HL-60 (cell line): ENCODE data around the gene PRR7.
A peak's percentile ranks its signal among the peaks of the same experiment; 100 is the strongest.

Source experiments
- DNase-seq, 2 experiments: peaks; one replicate each; pipeline ENCODE4 v3.0.0-alpha.2; 2010 to 2020; ENCODE audit warnings: low read depth in 1 of 2, low spot score in 1 of 2
- H3K27ac ChIP-seq: fragments of 250-450 bp; sonication (Bioruptor Pico); replicated peaks from 2 replicates; pipeline ENCODE4 v1.5.1; 2020; ENCODE audit warnings: mild to moderate bottlenecking, moderate library complexity
- H3K27me3 ChIP-seq: fragments of 250-450 bp; sonication (Bioruptor Pico); 2 replicates; pipeline ENCODE4 v1.5.1; 2021; ENCODE audit warnings: mild to moderate bottlenecking, moderate library complexity; ENCODE audit not compliant: insufficient read depth, poor library complexity, severe bottlenecking
- H3K4me3 ChIP-seq: replicated peaks from 2 replicates; pipeline ENCODE4 v1.5.1; 2011; ENCODE audit warnings: mild to moderate bottlenecking, control low read depth, low read length; ENCODE audit not compliant: insufficient read depth
- GABPA ChIP-seq: IDR thresholded peaks from 2 replicates; pipeline ENCODE4 v1.6.1; 2012; ENCODE audit warnings: low read depth
- POLR2AphosphoS5 ChIP-seq: IDR thresholded peaks from 2 replicates; pipeline ENCODE4 v1.6.1; 2012; ENCODE audit warnings: low read depth
- SPI1 ChIP-seq: IDR thresholded peaks from 2 replicates; pipeline ENCODE4 v1.6.1; 2012; ENCODE audit warnings: low read depth, mild to moderate bottlenecking, borderline replicate concordance
- TF ChIP-seq, protein P1 (sequence below): IDR thresholded peaks from one replicate; pipeline ENCODE4 v1.5.1; 2011; ENCODE audit warnings: low read length, control low read depth, inconsistent platforms; ENCODE audit not compliant: insufficient read depth
- TF ChIP-seq, protein P2 (sequence below): IDR thresholded peaks from 2 replicates; pipeline ENCODE4 v1.6.1; 2012; ENCODE audit warnings: low read depth; ENCODE audit not compliant: insufficient replicate concordance

Gene PRR7

DNA sequence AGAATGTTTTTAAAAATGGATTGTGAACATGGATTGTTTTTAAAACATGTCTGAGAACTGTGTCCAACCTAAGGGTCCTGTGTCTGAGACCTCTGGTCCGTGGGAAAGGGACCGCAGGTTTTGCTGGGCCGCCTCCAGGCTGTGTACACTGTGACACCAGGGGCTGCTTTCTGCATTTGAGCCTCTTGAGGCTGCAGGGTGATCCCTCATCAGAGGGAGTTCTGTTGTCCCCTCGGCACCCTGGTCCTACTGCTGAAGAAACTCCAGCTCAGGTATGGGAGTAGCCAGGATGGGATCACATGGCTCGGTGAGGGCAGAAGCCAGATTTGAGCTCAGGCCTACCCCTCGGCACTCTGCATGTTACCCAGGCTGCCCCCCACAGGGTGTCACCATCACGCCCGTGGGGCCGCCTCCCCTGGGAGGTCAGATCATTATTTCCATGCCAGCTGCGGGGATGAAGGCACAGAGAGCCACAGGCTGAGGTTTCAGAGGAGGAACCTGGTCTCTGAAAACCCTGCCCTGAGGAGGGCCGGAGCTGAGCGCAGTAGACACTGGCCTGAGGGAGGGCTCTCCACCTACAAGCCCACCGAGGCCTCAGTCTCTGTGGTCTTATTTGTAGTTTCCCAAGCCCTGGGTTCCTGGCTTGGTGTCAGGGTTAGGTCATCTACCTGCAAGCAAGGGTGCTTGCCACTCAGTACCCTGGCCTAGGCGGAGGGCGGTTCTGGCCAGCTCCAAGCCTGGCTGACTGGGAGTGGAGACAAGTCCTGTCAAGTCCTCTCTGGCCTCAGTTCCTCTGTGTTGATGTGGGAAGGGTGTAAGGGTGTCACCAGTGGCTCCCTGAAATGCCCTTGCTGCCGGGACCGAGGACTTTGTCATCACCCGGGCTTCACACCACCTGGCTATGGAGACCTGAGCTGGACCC, 2.8 kb downstream of the PRR7 start:
- Histone ChIP-seq H3K27me3 (no peaks in the 10 kb centered on the region), H3K27ac (no peak overlapping the region), H3K4me3 (no peak overlapping the region)
- TF ChIP-seq, protein P1, sequence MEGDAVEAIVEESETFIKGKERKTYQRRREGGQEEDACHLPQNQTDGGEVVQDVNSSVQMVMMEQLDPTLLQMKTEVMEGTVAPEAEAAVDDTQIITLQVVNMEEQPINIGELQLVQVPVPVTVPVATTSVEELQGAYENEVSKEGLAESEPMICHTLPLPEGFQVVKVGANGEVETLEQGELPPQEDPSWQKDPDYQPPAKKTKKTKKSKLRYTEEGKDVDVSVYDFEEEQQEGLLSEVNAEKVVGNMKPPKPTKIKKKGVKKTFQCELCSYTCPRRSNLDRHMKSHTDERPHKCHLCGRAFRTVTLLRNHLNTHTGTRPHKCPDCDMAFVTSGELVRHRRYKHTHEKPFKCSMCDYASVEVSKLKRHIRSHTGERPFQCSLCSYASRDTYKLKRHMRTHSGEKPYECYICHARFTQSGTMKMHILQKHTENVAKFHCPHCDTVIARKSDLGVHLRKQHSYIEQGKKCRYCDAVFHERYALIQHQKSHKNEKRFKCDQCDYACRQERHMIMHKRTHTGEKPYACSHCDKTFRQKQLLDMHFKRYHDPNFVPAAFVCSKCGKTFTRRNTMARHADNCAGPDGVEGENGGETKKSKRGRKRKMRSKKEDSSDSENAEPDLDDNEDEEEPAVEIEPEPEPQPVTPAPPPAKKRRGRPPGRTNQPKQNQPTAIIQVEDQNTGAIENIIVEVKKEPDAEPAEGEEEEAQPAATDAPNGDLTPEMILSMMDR: no peak
- TF ChIP-seq POLR2AphosphoS5 (no peak; the same call in 1 of the 2 replicates), GABPA (no peak), SPI1 (no peak)
- TF ChIP-seq, protein P2, sequence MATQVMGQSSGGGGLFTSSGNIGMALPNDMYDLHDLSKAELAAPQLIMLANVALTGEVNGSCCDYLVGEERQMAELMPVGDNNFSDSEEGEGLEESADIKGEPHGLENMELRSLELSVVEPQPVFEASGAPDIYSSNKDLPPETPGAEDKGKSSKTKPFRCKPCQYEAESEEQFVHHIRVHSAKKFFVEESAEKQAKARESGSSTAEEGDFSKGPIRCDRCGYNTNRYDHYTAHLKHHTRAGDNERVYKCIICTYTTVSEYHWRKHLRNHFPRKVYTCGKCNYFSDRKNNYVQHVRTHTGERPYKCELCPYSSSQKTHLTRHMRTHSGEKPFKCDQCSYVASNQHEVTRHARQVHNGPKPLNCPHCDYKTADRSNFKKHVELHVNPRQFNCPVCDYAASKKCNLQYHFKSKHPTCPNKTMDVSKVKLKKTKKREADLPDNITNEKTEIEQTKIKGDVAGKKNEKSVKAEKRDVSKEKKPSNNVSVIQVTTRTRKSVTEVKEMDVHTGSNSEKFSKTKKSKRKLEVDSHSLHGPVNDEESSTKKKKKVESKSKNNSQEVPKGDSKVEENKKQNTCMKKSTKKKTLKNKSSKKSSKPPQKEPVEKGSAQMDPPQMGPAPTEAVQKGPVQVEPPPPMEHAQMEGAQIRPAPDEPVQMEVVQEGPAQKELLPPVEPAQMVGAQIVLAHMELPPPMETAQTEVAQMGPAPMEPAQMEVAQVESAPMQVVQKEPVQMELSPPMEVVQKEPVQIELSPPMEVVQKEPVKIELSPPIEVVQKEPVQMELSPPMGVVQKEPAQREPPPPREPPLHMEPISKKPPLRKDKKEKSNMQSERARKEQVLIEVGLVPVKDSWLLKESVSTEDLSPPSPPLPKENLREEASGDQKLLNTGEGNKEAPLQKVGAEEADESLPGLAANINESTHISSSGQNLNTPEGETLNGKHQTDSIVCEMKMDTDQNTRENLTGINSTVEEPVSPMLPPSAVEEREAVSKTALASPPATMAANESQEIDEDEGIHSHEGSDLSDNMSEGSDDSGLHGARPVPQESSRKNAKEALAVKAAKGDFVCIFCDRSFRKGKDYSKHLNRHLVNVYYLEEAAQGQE: no peak
- DNase-seq: no peak

DNA sequence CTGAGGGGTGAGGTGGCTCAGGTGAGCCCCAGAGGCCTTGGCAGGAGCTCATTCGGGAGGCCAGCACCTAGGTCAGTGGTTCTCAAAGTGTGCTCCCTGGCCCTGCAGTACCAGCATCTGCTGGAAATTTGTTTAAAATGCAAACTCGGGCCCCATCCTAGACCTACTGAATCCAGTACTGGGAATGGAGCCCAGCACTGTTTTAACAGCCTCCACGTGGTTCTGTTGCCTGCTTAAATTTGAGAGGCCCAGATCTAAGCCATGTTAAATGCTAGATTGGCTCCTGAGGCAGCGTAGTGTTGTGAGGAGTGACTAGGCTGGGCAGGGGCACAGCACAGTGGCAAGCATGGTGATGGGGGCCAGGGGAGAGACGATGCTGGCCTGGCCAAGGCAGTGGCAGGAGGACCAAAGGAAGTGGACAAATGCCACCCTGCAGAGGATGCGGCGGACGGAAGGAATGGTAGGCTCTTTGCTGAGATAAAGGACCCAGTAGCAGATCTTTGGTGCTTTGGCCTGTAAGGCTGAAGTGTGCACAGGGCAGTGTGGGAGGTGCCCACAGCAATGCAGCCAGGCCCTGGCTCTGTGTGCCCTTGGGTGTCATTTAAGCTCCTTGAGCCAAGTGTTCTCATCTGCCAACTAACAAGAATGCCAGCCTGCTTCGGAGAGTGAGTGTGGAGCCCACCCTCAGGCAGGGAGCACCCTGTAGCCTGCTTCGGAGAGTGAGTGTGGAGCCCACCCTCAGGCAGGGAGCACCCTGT, 4.2 kb downstream of the PRR7 start:
- Histone ChIP-seq H3K27me3 (no peaks in the 10 kb centered on the region), H3K27ac (no peak overlapping the region)
- 0 out of 2 replicates have a peak, but pooled peaks have one; percentile 2 for TF ChIP-seq POLR2AphosphoS5
- TF ChIP-seq, protein P2: no peak

DNA sequence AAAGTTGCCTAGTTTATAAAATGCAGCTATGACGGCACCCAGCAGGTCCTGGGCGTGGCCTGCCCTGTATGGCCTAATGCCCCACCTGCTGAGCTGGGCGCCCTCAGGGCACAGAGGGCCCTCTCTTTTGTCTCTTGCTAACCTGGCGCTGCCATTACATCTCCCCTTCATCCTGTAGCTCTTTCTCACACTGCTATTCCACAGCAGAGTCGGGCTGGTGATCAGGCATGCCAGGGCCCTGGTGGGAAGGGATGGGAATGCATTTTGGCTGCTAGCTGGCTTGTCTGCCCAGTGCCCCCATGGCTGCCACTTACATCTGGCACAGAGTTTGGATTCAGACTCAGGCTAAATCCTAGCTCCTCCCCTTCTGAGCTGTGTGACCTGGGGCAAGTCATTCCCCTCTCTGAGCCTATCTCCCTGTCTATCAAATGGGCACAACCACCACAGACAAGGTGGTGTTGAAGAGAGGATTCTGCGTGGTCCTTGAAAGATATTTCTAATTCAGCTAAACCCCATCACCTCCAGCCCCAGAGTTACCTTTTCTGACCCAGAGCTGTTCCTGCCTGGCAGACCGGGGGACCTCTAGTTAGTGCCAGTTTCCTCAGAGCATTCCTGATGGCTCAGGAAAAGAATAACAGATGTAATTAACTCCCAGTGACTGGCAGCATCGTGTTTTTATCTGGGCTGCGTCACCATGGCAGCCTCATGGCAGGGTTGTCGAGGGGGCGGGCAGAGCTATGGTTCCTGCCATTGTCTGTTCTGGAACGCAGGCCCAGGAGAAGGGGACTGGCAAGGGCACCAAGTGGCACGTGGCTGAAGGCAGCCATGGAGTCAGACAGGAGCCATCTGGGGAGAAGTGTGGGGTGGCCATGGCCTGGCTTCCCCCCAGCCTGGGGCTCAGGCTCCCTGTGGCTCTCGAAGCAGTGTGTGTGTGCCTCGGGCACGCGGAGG, 6.3 kb downstream of the PRR7 start:
- no peak overlapping the region for H3K4me3 ChIP-seq
- H3K27ac ChIP-seq: no peak overlapping the region
- no peak for DNase-seq
- no peaks in the 10 kb centered on the region for H3K27me3 ChIP-seq
- TF ChIP-seq, protein P1: no peak
- no peak for TF ChIP-seq SPI1
- TF ChIP-seq GABPA: no peak
- TF ChIP-seq, protein P2: no peak
- no peak for TF ChIP-seq POLR2AphosphoS5

More for the DNA sequence above, 4.2 kb downstream of the PRR7 start:
- DNase-seq: no peak
- no peak overlapping the region for H3K4me3 ChIP-seq
